Cardiac fibroblast (primary cell): ENCODE measurements around the gene SDR42E2.
"Not testable (repeated sequence)": the region's sequence is repeated elsewhere in the genome, so short reads cannot be mapped to it uniquely, and the experiment has no call there.

Experiments used
- DNase-seq, 2 donors: peaks; one replicate each; pipeline versions ENCODE4 v3.0.0 to v3.0.0-alpha.2; 2010; ENCODE audit warnings: low read depth in 2 of 2
- H3K4me3 ChIP-seq, 2 donors: replicated peaks in 1 of 2; 1 replicate in 1 of 2; 2 replicates in 1 of 2; pipeline ENCODE4 v1.5.1; 2011; ENCODE audit warnings: low read depth in 2 of 2, low read length in 2 of 2, mild to moderate bottlenecking in 2 of 2, moderate library complexity in 1 of 2
- CTCF ChIP-seq: IDR thresholded peaks from one replicate; pipeline ENCODE4 v1.5.1; 2011; ENCODE audit warnings: low read depth, mild to moderate bottlenecking, low read length, inconsistent platforms

SDR42E2 gene

GRCh38 chr16:22123759-22124490, 38.4 kb upstream of the SDR42E2 start:
- no peak overlapping the region for H3K4me3 ChIP-seq
- no peak for DNase-seq
- TF ChIP-seq CTCF = no peak

- no peak for DNase-seq
- TF ChIP-seq CTCF = no peak
- no peak overlapping the region for H3K4me3 ChIP-seq
Observed at GRCh38 chr16:22124583-22125284, 37.6 kb upstream of the SDR42E2 start.

- peak; percentile 8 to 17 for DNase-seq
- H3K4me3 ChIP-seq = no peak overlapping the region
- no peak for TF ChIP-seq CTCF
Observed at GRCh38 chr16:22126037-22126558, 36.2 kb upstream of the SDR42E2 start.

GRCh38 chr16:22128537-22128936, 33.8 kb upstream of the SDR42E2 start:
- not testable (repeated sequence) for DNase-seq, H3K4me3 ChIP-seq

- H3K4me3 ChIP-seq = no peak overlapping the region
- no peak for TF ChIP-seq CTCF
- DNase-seq = no peak
Observed at GRCh38 chr16:22130528-22130927, 31.8 kb upstream of the SDR42E2 start.

GRCh38 chr16:22132801-22133200, 29.5 kb upstream of the SDR42E2 start:
- no peak for TF ChIP-seq CTCF
- no peak overlapping the region for H3K4me3 ChIP-seq
- DNase-seq = no peak

- DNase-seq = no peak
- TF ChIP-seq CTCF = no peak
Observed at GRCh38 chr16:22138482-22138881, 23.8 kb upstream of the SDR42E2 start.

More at GRCh38 chr16:22138482-22138881, 23.8 kb upstream of the SDR42E2 start:
- no peak overlapping the region for H3K4me3 ChIP-seq
